GM19351 (cell line): ENCODE data around the gene HSPB6.
"Not testable (repeated sequence)": the region's sequence is repeated elsewhere in the genome, so short reads cannot be mapped to it uniquely, and the experiment has no call there.

Source experiments
- ATAC-seq: cut with Tn5 transposase; IDR thresholded peaks from one replicate; pipeline ENCODE4 v1.9.1; 2021; ENCODE audit warnings: mild to moderate bottlenecking, moderate library complexity; ENCODE audit not compliant: unreplicated experiment

Gene HSPB6, protein sequence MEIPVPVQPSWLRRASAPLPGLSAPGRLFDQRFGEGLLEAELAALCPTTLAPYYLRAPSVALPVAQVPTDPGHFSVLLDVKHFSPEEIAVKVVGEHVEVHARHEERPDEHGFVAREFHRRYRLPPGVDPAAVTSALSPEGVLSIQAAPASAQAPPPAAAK

DNA sequence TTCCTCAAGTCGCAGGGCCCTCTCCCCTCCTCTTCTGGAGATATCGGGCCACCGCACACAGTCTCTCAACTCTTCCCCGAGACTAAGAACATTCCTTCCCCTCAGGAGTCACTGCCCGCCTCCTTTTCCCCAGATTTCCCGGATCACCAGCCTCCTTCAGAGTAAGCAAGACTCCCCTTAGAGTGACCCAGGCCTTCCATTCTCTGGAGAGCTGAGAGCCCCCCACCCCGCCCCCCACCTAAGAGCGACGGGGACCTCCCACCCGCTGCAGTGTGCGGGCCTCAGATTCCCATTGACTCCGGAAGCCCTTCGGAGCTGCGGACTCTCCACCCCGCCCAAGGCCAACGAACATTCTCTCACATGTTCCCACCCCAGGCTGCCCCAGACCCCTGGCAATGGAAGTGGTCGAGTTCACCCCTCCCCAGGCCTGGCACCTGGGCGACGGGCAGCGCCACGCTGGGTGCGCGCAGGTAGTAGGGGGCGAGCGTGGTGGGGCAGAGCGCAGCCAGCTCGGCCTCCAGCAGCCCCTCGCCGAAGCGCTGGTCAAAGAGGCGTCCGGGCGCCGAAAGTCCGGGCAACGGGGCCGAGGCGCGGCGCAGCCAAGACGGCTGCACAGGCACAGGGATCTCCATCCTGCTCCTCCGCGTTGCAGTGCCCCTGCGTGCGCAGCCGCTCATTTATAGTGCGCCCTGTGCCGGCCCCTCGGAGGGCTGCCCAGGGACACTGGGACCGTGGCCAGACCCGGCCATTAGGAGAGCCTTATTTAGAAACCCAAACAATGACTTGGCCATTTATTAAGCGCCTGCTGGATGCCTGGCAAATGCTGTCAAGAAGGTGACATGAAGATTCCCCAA is at the start of gene HSPB6:
Gene HSPB6 (minus strand): TSS at position 653 of the 854 bp plus-strand sequence. CDS start 21 bp downstream, at position 632.
- ATAC-seq: no peak

DNA sequence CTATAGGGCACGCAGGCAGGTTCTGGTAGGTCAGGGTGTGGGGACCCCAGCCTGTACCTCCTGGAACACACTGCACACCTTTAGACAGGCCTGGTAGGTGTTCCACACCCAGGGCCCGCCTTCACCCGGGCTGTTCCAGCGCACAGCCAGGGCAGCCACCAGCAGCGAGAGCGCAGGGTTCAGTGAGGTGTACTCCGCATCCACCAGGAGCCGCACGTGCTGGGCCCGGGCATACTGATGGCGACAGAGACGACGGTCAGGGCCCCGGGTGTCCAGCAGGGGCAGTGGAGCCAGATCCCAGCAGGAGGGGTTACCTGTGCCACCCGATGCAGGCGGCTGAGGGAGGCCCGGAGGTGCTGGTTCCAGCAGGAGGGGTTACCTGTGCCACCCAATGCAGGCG is 49.8 kb upstream of the HSPB6 start:
- no peak for ATAC-seq

DNA sequence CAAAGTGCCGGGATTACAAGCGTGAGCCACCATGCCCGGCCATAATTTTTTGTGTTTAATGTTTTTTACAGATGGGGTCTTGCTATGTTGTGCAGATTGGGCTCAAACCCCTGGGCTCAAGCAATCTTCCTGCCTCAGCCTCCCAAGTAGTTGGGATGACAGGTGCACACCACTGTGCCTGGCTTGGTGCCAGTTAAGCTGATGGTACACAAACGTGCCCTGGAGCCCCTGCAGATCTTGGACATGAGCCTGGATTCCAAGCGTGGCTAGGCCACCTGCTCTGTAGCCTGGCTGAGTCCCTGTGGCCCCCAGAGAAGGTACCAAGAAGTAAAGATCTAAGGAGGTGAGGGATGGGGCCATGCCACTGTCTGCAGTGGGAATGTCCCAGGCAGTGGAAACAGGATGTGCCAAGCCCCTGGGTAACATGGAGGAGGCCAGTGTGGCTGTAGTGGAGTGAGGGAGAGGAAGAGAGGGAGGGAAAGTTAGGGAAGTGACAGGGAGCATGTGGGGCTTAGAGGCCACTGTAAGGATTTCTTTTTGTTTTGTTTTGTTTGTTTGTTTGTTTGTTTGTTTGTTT is 48.8 kb upstream of the HSPB6 start:
- ATAC-seq: no peak

DNA sequence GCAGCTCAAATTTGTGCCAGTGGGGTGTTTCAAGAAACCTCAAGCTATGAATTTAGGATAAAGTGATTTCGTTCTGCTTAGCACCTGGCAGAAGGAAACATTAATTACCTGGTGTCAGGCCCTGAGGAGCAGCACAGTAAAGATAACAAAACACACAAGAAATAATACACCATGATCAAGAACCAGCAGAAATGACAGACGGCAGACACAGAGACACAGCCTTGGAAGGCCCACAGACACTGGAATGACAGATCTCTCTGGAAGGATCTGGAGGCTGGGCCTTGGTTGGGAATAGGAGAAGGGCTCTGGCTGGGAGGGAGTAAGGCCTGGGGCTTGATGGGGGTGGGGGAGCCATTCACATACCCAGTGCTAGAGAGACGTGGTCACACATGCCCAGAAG is 45.0 kb upstream of the HSPB6 start:
- no peak for ATAC-seq

DNA sequence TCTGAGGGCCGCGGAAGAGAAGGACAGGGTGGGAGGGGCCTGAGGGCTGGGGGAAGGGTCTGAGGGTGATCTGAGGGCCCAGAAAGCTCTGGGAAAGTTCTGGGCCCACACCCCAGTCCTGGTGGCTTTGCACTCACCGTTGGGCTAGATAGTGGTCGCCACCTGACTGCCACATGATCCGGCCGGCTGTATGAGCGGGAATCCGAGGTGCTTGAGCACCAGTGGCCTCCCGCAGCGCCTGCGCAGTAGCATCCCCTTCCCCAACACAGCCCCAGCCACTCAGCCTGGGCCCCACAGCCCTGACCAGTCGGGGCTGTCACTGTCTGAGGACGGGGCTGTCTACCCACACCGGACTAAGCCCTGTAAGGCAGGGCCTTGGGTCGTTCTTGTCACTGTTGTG is 40.8 kb upstream of the HSPB6 start:
- no peak for ATAC-seq

DNA sequence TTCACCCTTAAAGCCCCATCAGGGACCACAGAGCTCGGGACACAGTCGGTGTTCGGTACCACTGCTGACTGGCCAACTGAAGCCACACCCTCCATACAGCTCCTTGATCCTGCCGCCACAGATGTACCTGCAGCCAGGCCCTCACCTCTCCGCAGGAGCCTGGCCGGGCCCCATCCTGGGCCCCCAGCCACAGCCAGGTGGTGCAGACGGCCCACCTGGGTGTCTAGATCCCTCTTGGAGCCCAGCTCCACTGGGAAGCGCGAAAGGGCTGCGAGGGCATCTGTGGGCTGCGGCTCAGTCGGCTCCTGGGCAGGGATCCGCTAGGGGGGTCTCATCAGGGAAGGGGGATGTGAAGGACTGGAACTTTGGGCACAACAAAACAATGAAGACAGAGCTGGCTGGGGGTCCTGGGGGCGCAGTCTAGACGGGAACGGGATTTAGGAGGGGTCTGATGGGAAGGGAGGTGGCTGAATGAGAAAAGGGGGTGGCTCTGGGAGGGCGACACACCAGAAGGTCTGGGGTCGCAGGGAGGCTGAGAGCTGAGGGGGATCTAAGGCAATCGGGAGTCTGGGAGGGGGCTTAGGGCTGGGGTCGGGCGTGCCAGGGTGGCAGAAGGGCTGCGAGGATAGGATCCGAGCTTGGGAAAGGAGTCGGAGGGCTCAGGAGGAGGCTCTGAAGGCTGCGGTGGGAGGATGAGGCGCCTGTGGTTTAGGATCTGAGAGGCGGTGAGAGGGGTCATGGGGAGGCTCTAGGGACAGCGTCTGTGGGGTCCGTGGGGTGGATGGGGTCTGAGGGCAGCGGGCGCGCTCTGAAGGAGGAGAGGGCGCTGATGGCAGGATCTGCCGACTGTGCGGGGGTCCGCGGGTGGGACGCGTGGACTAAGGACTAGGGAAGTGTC is 40.1 kb upstream of the HSPB6 start:
- ATAC-seq: no peak

DNA sequence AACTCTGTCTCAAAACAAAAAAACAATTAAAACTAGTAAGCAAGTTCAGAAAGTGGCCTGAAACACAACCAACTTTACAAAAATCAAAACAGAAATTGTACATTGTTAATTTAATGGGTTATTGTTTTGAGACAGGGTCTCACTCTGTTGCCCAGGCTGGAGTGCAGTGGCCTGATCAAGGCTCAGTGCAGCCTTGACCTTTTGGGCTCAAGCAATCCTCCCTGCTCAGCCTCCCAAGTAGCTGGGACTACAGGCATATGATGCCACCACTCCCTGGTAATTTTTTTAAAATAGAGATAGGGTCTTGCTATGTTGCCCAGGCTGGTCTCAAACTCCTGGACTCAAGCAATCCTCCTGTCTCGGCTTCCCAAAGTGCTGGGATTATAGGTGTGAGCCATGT is 38.7 kb upstream of the HSPB6 start:
- ATAC-seq: not testable (repeated sequence)

DNA sequence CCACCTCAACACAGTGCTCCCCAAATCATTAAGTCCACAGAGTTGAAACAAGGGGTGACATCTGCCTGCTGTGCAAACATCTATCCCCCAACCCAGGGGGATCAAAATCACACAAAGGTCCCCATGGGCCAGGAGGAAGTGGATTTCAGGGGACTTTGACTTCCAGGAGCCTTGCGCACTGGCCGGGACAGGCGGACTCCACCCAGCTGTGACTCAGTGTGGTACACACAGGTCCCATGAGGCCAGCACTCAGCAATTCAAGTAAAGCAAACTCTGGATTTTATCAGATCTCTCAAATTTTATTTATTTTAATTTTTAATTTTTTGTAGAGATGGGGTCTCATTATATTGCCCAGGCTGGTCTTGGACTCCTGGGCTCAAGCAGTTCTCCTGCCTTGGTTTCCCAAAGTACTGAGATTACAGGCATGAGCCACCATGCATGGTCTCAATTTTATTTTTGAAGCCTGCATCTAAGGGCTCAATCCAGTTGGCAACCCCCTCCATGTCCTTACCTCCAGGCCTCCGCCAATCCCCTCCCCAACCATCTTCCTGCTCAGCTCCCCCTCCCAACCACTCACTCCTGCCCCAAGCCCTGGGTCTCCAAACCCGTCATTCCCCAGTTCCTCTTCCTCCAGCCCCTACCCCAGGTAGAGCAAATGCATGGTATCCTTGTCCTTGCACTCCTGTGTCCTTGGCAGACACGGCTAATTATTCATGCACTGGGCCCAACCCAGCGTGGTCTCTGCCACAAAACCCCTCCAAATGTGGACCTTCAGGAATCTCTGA is 36.7 kb upstream of the HSPB6 start:
- no peak for ATAC-seq

DNA sequence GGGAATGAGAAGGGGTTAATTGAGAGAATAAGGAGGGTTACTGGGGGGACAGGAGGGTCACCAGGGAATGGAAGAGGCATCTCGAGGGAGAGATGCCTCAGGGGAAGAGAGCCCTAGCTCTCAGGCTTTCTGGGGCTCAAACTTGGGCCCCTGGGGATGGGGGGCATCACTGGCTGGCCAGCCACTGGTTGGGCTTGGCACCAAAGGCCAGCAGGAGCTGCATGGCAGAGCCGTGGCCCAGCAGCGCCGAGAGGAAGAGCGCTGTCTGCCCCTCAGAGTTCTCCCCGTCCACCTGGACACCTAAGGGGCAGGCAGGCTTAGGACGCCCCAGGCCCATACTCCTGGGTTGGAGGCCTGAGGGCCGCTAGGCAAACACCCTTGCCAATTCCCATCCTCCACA is 36.1 kb upstream of the HSPB6 start:
- ATAC-seq: no peak

DNA sequence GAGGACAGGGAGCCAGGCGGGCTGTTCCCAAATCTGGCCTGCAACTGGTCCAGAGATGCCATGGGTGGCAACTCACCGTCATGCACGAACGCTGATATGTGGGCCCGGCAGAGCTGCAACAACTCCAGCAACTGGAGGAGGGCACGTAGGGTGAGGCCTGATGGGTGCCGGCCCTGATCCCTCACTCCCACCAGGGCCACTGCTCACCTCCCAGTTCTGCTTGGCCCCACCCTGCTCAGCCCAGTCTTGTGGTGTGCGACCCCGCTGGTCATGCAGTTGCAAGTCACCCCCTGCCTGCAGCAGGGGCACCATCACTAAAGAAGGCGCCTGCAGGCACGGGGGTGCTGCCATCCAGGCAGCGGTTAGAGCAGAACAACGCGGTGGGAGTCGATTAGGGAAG is 35.5 kb upstream of the HSPB6 start:
- ATAC-seq: no peak

DNA sequence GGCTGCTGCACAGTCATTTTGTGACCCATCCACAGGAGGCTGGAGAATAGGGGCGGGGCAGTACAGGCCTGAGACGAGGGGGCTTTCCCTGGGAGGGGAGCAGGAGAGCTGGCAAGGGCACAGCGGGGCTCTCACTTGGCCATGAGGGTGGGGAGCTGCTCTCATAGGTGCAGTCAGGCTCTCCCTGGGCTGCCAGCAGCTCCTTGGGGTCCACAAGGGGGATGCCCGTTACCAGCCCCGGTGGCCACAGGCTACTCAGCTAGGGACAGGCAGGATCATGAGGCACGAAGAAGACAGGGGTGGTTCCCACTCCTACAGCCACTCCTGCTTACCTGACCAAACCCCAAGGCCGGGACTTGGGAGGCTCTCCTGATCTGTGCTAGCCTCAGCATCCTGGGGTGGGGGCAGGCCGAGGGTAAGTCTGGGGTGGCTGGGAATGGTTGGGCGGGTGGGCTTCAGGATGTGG is 35.0 kb upstream of the HSPB6 start:
- ATAC-seq: no peak

DNA sequence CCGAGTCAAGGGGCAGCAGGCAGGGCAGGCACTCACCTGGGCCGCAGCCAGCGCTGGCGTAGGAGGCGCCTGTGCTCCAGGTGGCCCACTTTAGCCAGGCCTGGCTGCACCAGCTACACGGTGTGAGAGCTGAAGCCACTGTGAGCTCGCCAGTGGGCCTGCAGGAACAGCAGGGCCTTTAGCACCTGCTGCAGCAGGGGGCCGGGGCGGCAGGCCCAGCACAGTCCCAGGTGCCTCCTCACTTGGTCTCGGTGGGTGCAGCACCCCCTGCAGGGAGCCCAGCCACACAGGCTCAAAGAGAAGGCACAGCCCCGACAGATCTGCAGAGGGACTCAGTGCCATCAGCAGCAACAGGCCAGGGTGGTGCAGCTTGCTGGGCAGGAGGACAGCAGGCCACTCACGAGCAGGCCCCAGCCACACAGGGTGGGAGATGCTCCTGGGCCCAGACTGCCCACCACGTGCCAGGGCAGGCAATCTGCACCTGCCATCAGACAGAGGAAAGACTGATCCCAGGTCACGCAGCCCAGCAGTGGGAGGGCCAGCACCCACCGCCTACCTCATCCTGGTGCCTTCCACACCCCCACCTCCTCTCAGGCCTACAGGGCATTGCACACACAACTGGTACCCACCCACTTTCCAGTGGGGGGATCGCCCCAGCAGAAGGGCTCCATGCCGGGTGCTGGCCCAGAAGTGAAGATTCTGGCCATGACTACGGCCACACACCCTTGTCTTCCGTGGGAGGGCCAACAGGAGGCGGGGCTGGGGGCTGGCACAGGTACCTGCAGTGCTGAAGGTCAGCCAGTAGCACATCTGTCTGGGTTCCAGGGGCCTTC is 34.4 kb upstream of the HSPB6 start:
- no peak for ATAC-seq

DNA sequence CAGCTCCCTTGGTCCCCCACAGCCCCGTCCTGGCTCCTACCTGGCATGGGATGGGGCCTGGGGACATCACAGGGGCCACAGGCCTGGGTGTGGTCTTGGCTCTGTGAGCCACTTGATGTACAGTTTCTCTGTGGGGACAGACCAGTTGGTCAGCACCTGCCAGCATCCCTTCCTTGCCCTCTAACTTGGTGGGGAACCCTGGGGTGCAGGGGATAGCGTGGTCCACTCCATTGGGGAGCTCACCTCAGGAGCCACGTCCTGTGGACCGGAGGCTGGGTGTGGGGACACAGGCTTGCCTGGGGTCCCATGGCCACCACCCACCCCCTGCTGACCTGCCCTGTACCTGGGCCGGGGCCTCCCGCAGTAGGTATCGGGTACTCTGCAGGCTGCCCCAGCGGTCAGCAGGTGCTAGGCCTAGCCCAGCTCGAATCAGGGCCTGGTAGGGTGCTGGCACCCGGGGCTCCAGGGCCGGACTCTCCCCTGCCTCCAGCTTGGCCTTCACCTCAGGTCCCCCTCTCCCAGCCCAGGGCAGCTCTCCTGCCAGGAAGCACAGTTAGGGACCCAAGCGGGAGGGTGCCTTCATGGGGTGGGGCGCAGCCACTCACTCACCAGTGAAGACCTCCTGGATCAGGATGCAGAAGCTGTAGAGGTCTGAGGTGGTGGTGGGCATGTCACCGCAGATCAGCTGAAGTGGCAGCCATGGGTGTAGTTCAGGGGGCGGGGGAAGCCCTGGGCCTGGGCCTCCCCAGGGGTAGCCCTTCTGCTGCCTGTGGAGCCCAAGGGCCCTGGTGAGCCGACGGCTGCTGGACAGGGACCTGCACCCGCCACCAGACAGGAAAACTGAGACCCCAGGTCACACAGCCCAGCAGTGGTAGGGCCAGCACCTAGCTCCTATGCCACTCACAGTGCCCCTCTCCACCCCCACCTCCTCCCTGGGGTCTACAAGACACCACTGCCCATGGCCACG is 33.4 kb upstream of the HSPB6 start:
- no peak for ATAC-seq

DNA sequence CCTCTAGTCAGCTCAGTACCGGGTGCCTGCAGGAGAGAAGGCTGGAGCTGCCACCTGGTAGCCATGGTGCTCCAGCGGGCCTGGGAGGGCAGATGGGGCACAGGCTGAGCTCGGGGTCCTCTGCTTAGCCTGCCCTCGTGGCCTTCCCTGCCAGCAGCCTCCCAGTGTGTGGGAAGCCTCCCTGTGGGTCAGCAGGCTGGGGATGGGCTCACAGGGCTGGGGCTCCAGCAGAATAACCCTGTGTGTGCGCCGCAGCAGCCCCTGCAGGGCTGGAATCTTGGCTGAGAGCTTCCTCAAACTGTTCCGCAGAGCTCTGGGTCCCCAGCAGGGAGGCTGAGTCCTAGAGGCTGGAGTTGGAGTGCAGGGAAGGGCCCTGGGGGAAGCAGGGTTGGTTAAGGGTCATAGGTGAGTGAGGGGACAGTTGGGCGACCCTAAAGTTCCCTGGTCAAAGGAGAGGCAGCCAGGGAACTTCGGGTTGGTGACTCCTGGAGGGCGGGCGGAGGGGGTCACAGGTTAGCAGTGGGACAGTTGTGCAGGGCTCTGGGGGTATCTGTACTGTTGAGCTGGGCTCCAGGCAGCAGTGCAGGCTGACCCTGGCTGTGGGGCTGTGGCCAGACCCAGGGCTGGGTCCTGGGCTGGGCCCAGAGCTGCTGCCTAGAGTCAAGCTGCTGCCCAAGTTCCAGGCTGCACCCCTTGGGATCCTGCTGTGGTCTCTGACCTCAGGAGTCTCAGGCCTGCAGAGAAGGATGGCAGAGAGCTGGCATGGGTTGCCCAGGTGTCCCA is 32.6 kb upstream of the HSPB6 start:
- no peak for ATAC-seq

DNA sequence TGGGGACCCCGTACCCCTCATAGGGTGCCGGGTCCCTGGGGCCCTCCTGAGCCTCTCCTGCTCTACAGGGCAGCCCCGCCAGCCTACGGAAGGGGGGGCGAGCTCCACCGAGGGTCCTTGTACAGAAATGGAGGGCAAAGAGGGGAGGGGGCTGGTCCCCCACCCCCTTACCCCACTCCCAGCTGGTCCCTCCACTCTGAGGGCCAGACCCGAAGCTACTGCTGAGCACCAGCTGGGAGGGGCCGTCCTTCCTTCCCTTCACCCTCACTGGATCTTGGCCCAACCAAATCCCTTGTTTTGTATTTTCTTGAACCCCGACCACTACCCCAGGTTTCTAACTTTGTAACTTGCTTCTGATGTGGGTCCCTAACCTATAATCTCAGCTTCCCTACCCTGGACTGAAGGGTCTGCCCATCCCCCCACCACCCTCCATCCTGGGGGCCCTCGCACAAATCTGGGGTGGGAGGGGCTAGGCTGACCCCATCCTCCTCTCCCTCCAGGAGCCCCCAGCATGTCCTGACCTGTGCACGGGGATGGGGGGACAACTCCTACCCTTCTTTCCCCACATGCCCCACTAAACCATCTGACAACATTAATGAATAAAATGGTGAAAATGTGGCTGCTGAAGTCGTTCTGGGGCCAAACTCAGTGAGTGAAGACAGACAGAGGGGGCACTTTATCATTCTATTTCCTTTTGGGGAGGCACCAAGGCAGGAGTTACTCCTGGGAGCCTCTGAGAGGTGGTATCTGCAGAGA is 31.6 kb upstream of the HSPB6 start:
- ATAC-seq: no peak

DNA sequence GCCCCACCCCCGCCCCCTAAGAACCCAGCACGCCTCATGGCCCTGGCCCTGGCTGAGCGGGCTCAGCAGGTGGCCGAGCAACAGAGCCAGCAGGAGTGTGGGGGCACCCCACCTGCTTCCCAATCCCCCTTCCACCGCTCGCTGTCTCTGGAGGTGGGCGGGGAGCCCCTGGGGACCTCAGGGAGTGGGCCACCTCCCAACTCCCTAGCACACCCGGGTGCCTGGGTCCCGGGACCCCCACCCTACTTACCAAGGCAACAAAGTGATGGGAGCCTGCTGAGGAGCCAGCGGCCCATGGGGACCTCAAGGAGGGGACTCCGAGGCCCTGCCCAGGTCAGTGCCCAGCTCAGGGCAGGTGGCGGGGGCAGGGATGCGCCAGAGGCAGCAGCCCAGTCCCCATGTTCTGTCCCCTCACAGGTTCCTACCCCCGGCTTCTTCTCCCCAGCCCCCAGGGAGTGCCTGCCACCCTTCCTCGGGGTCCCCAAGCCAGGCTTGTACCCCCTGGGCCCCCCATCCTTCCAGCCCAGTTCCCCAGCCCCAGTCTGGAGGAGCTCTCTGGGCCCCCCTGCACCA is 30.5 kb upstream of the HSPB6 start:
- ATAC-seq: no peak
